GM21381 (cell line): ENCODE results near the gene CHMP4A.
A peak's percentile ranks its signal among the peaks of the same experiment; 100 is the strongest.
"Not testable (repeated sequence)": the region's sequence is repeated elsewhere in the genome, so short reads cannot be mapped to it uniquely, and the experiment has no call there.

Experiments used
- ATAC-seq: cut with Tn5 transposase; IDR thresholded peaks from one replicate; pipeline ENCODE4 v1.9.1; 2021; ENCODE audit warnings: mild to moderate bottlenecking, moderate library complexity; ENCODE audit not compliant: unreplicated experiment

The CHMP4A gene

DNA sequence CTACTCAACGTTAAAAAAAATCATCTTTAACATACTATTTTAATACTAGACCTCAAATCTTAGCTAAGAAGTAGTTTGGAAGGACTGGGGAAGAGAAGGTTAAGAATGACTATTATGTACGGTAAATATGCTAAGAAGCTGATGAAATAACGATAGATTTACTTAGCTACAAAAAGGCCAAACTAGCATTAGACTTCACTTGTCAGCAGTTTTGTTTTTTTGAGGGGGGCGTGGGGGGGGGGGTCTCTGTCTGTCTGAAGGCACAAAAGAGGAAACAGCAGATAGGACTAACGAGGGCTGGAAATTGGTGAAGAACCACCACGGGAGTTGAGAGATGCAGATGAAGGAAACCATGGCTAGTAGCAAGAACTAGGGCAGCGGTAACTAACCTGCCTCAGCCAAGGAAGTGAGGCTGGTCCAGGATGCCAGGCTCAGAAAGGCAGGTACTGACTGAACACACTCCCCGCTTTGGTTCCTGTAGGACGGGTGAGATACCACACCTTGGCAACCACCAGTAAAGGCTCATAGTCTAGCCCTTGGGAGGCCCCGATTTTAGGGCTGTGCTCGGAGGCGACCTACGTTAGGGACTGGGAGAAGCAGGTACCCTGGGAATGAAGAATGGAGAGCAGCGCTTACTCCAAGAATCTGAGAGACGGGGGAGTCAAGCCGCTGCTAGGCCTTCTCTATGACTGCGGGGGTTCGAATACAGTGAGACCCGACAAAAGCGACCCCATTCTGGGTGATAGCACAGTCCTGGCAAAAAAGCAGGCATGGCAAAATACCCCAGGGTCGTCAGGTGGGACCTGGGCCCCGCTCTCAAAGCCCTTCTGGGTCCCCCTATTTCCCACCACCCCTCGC is 18.2 kb upstream of the CHMP4A start:
- peak; percentile 15 for ATAC-seq

DNA sequence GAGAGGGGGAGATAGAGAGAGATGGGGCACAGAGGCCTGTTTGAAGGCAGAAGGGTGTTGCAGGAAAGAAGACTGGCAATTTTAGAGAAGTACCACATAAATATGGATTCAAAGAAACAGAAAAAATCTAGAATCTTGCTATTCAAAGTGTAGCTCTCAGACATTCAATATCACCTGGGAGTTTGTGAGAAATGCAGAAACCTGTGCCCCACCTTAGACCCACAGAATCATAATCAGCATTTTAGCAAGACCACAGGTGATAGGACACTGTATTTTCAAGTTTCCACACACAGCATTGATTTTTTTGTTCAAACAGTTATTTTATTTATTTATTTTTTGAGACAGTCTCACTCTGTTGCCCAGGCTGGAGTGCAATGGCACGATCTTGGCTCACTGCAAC is 15.6 kb upstream of the CHMP4A start:
- ATAC-seq, result no peak

DNA sequence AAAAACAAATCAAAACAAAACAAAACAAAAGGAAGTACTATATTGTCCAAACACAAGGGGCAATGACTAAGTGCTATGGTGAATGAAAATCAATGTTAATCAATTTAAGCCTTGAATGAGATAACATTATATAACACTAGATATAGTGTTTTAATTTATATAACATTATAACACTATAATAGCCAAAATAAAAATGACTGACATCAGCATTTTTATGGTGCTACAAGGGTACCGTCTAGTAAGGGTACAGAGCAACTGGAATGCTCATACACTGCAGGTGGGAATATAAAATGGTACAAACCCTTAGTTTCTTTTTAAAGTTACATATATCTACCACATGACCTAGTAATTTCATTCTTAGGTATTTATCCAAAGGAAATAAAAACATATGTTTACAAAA is 13.2 kb upstream of the CHMP4A start:
- no peak for ATAC-seq

DNA sequence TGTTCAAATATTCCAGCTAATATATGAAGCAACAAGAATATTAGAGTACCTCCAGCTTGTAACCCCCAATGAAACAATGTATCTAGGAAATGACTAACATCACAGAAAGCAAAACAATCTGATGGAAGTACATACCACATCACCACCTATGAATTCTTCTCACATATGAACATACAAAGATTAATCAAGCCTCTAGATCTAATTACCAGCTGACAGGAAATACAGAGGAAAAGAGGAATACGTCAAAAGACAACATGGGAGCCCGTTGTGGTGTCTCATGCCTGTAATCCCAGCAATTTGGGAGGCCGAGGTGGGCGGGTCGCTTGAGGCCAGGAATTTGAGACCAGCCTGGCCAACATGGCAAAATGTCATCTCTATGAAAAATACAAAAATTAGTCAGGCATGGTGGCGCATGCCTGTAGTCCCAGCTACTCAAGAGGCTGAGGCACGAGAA is 11.4 kb upstream of the CHMP4A start:
- no peak for ATAC-seq

DNA sequence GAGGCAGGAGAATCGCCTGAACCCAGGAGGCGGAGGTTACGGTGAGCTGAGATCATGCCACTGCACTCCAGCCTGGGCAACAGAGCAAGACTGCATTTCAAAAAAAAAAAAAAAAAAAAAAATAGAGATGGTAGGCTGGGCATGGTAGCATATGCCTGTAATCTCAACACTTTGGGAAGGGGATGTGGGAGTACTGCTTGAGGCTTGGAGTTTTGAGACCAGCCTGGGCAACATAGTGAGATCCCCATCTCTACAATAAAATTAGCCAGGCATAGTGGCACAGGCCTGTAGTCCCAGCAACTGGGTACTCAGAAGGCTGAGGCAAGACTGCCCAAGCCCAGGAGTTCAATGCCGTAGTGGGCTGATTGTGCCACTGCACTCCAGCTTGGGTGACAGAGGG is 9.7 kb upstream of the CHMP4A start:
- not testable (repeated sequence) for ATAC-seq

DNA sequence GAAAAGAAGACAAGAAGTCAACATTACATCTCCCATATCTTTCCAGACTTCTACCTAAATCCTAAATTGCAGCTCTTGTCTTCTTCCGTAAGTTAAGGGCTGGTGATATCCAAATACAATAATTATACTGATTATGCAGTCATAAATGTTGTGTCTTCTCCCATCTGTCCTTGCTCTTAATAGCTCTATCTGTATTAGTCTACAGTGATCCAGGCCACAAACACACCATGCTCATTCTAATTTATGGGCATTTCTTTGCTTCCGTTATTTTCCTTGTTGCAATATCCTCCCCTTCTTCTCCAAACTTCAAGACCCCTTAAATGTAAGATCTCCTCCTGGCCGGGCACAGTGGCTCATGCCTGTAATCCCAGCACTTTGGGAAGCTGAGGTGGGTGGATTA is 6.2 kb upstream of the CHMP4A start:
- ATAC-seq, result no peak

DNA sequence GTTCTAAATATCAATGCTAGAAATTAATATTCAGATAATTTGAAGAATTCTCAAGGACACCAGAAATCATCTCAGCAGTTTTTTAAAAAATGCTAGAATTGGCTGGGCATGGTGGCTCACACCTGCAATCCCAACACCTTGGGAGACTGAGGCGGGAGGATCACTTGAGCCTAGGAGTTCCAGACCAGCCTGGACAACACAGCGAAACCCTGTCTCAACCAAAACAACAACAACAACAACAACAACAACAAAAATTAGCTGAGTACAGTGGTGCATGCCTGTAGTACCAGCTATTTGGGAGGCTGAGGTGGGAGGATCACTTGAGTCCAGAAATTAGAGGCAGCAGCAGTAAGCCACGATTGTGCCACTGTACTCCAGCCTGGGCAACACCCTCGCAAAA is 5.8 kb upstream of the CHMP4A start:
- no peak for ATAC-seq

DNA sequence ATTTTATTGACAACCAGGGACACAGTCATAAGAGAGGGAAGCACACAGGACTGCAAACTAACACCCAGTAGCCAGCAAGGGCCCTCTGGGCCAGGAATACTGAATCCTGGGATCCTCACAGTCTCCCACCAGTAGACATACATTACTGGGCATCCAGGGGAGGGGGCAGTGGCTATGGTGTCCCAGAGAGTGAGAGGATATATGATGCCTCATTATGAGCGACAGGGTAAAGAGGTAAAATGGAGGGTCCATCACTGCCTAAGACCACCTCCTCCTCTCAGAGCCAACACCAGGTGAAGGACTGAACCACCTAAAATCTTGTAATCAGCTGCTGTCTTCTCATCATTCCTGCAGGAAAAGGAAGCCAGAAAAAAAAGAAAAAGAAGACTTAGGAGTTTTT is 3.6 kb upstream of the CHMP4A start:
- not testable (repeated sequence) for ATAC-seq

DNA sequence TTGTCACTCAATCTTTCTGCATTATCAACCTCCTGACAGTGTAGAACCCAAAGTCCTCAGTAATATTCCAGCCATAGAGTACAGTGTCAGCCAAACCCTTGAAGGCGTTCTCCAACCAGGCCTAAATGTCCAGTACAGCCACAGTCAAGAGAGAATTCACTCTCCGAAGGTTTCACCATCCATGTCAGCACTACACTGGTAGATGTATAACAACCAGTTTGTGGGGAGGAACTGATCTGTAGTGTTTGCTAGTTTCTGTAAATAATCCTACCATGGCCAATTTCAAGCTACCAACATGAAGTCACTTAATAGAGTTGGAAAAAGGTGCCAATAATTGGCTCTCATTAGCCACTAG is 3.0 kb upstream of the CHMP4A start:
- no peak for ATAC-seq

DNA sequence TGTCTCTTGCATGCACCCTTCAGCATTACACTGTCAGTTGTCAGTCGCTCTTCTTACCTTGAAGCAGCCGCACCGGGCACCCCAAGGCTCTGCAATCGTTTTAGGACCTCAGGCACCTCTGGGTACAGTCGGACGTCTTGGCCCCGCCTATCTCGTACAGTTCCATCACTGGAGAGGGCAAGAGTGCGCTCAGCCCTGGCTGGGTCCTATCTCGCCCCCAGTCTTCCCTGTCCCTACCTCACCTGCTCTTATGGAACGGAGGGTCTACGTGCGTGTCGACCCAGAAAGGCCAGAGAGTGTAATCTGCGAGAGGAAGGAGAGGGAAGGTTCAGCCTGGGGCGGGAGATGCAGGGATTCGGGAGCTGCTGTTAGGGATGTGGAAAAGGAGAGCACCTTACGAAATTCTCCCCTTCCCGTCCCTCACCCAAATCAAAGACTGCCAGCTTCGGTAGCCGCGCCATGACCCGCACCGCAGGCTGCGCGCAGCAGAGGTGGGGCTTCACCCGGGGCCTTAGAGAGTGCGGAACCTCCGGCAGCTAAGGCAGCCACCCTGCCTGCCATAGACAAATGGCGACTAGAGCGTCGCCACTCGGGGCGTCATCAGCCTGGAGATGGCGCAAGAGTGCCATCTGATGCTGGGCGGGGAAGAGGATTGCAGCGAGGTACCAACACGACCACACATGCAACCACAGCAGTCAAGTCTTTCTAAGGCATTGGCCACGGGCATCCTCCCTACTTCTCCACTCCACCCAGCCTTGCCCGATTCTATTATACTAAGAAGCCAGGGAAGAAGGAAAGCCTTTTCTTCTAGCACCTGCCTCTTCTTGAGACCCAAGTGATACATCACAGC is 2.4 kb upstream of the CHMP4A start, which contains the start of gene MDP1:
MDP1 (minus strand) TSS at position 572 of the 850 bp plus-strand sequence; CDS start at position 461, 111 bp downstream.
- peak; percentile 60 for ATAC-seq

DNA sequence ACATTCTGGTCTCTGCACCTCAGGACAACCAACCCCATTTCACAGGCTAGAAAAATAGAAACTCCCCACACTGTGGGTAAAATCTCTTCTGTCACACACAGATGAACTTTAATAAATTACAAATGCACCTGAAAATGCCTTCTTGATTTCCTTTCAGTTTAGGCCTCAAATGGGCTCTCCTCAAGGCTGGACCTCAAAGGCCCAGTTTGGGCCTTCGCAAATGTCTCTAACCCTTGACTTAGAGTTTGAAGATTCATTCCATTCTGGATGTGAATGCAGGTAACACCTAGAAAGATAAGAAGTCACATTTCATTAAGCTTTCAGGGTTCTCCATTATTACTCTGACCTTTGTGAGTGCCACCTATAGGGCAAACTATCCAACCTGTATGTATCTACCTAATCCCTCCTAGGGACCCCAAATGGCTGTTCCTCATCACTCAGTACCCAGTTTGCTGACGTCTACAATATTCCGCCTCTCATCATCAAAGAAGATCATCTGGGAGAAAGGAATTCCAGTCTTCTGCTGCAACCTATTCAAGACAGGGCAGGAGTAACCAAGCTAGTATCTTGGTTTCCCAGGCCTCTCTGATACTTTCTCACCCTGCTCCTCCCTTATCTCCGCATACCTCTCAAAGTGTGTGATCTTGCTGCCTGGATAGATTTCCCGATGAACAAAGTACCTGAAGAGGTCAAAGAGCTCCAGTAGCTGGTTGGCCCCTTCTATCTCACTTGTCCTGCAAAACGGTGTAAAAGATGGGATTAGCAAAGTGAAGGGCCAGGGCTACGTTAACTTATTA is 776 bp upstream of the CHMP4A start:
- ATAC-seq, result no peak

DNA sequence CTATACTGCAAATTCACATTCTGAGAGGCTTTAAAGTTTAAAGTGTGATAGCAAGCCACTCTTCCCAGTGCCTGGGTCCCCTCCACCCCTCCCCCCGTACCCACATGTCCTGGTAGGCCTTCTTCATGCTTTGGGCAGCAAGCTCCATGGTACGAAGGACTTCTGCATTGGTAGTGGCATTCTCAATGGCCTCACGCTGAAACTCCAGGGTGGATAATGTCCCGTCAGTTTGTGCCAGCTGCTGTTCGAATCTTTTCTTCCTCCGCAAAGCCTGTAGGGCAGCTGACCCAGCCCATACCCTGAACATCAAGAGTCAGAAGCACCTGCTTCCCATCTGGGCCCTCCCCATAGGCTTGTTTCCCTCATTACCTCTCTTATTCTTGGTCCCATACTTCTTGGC is 2.0 kb downstream of the CHMP4A start:
- no peak for ATAC-seq

DNA sequence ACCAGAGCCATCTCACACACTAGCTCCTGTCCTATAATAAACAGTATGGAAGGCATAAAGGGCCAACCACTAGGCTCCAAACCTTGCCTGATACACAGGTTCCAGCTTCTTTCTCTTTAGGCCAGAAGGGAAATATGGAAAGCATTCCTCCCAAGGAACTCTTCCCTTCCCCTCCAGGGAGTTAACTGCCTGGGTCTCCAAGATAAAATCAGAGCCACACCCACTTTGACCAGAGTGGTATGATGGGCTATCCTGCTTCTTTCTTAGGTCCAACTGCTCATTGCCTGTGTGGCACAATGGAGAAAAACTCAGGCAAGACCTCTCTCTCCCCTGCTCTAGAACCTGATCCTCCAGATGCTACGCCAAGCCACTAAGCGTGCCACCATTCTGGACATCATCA is 5.7 kb downstream of the CHMP4A start:
- no peak for ATAC-seq

DNA sequence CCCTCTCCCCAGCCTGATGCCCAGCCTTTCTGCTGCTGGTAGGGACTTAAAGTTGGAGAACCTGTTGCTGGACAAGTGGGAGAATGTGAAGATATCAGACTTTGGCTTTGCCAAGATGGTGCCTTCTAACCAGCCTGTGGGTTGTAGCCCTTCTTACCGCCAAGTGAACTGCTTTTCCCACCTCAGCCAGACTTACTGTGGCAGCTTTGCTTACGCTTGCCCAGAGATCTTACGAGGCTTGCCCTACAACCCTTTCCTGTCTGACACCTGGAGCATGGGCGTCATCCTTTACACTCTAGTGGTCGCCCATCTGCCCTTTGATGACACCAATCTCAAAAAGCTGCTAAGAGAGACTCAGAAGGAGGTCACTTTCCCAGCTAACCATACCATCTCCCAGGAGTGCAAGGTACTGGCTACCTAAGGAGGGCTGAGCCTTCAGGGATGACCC is 6.2 kb downstream of the CHMP4A start:
- no peak for ATAC-seq

DNA sequence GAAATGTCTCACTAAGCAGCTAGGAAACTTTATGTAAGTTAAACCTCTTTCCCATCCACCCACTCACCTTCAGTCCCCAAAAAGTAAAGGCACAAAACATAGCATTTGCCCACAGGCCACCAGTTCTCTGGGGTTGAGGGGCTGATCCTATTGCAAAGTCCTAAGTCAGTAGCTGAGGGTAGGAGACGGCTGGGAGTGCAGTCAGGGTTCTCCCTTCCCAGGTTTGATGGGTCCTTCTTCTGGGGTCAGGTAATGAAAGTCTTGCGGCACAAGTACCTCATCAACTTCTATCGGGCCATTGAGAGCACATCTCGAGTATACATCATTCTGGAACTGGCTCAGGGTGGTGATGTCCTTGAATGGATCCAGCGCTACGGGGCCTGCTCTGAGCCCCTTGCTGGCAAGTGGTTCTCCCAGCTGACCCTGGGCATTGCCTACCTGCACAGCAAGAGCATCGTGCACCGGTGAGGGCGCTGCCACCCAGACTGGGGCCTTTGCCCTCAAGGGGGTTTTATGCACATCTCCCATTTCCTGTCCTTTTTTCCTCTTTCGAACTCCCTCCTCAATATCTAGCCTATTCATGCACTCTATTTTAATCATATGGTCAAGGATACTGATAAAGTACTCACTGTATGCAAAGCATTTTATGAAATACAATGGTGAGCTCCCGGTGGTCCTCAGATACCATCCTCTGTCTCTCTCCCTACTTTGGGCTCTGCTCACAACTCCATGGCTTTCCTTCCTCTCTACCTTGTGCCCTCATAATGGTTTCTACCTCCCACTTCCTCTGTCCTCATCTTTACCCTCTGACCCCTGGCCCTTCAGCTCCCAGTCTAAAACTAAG is 6.8 kb downstream of the CHMP4A start:
- ATAC-seq, result no peak

DNA sequence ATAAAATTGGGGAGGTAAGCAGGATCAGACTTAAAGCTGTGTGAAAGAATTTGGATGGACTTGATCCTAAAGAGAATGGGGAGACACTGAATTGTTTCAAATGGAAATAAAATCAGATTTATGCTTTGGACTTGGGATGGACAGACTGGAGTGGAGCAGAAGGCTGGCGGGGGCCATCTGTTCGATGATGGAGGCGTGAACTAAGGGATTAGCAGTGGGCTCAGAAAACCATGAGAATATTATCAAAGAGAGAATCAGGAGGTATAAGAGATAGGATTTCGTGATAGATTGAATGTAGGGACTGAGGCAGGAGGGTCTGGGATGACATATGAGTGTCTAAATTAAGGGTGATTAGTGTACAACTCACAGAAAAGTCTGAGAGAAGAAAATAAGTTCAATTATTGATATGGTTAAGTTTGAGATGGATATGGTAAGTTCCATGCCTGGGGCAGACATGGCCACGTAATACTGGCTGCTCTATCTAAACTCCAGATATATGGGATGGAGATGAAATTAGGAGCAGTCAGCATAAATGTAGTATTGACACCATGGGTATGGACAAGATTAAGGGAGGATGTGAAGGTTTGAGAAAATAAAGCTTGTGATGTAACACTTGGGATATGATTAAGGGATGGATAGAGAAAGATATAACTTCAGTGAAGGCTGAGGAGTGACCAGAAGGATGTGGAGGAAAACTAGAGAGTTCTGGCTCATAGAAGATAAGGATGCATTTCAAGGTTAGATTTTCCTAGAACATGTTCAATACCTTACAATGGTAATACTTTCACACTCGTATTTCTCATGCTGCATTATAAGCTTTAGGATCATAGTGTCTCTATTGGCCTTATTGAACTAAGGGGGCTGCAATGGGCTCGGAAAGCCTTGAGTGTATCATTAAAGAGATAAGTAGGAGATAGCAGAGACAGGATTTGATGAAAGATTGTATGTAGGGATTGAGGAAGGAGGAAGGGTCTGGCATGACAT is 8.8 kb downstream of the CHMP4A start:
- no peak for ATAC-seq

DNA sequence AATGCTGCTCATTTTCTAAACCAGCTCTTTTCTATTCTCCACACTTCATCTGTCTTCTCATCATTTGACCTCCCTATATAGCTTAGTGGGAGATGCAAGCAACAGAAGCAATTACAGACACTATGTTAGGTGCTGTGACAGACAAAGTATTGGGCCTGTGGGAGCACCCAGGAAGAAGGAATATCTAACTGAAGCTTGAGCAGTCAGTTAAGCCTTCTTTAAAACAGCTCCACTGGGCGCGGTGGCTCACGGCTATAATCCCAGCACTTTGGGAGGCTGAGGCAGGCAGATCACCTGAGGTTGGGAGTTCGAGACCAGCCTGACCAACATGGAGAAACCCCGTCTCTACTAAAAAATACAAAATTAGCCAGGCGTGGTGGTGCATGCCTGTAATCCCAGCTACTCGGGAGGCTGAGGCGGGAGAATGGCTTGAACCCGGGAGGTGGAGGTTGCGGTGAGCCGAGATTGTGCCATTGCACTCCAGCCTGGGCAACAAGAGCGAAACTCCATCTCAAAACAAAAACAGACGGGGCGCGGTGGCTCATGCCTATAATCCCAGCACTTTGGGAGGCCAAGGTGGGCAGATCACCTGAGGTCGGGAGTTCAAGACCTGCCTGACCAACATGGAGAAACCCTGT is 9.9 kb downstream of the CHMP4A start:
- ATAC-seq, result not testable (repeated sequence)

DNA sequence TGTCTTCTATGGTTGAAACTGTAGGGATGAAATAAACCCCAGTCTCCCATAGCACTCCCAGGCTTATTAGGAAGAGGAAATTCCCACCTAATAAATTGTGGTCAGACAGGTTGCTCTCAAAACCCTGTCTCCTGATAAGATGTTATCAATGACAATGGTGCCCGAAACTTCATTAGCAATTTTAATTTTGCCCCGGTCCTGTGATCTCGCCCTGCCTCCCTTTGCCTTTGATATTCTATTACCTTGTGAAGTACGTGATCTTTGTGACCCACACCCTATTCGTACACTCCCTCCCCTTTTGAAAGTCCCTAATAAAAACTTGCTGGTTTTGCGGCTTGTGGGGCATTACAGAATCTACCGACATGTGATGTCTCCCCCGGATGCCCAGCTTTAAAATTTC is 10.8 kb downstream of the CHMP4A start:
- not testable (repeated sequence) for ATAC-seq
